Thymus (tissue), 11 donors: ENCODE measurements around the gene NFXL1. TPM values are rescaled to one million over a fixed set of nuclear protein-coding genes. Genes with fewer than 3 reads are reported as not detected.
"Not testable (repeated sequence)": the region's sequence is repeated elsewhere in the genome, so short reads cannot be mapped to it uniquely, and the experiment has no call there.

ENCODE experiments used
- DNase-seq, 9 donors: peaks; one replicate each; pipeline ENCODE4 v3.0.0-alpha.2; 2013; ENCODE audit warnings: low spot score in 9 of 9, low read depth in 6 of 9, missing footprints in 1 of 9
- H3K27ac ChIP-seq, 2 donors: one replicate each; pipeline ENCODE4 v1.5.1; 2013; ENCODE audit warnings: control low read depth in 1 of 2, low read depth in 1 of 2, low read length in 1 of 2, mild to moderate bottlenecking in 1 of 2, moderate library complexity in 1 of 2
- H3K27me3 ChIP-seq, 2 donors: one replicate each; pipeline ENCODE4 v1.5.1; 2013; ENCODE audit warnings: low read length in 1 of 2; ENCODE audit not compliant: control insufficient read depth in 2 of 2, insufficient read depth in 1 of 2
- H3K36me3 ChIP-seq, 2 donors: one replicate each; pipeline ENCODE4 v1.5.1; 2013; ENCODE audit warnings: low read length in 1 of 2, mild to moderate bottlenecking in 1 of 2, moderate library complexity in 1 of 2; ENCODE audit not compliant: control insufficient read depth in 2 of 2, insufficient read depth in 2 of 2
- H3K4me1 ChIP-seq, 2 donors: one replicate each; pipeline ENCODE4 v1.5.1; 2013; ENCODE audit warnings: low read length in 2 of 2; ENCODE audit not compliant: control insufficient read depth in 2 of 2, insufficient read depth in 2 of 2
- H3K4me3 ChIP-seq, 2 donors: one replicate each; pipeline ENCODE4 v1.5.1; 2013; ENCODE audit warnings: low read length in 2 of 2, control low read depth in 1 of 2, mild to moderate bottlenecking in 1 of 2
- H3K9me3 ChIP-seq, 2 donors: one replicate each; pipeline ENCODE4 v1.5.1; 2013; ENCODE audit warnings: low read length in 1 of 2, mild to moderate bottlenecking in 1 of 2; ENCODE audit not compliant: control insufficient read depth in 2 of 2, insufficient read depth in 1 of 2
- WGBS: extraction: QIAGEN DNeasy Blood & Tissue Kit; methylation state at CpG from one replicate; pipeline ENCODE4 v1.1.7; 2013; 5-methylcytosine and 5-hydroxymethylcytosine counted together
- polyA plus RNA-seq: library from polyadenylated mRNA; stranded (reverse); fragments of 200-250 nt; gene quantifications from one replicate; pipeline ENCODE4 v1.2.3, GENCODE V29; 2013
- total RNA-seq: library from RNA; stranded (reverse); fragments of 120-200 nt; gene quantifications from one replicate; pipeline ENCODE4 v1.2.4, GENCODE V29; 2013
- donor health status: healthy.

NFXL1 gene
- total and polyA plus RNA-seq, 2 donors = 5.9 to 8.7 TPM

GRCh38 chr4:47930971-47931804 lies 16.8 kb upstream of the NFXL1 start:
- no peak overlapping the region for H3K27ac ChIP-seq
- WGBS = 81% methylated on average over 2 of the region's 2 CpGs
- H3K4me3 ChIP-seq = no peak overlapping the region
- no peaks in the 10 kb centered on the region for H3K9me3 ChIP-seq
- H3K36me3 ChIP-seq = no peaks in the 10 kb centered on the region
- peak in 1 of 9 donors; percentile 13 for DNase-seq
- H3K27me3 ChIP-seq = no peaks in the 10 kb centered on the region
- H3K4me1 ChIP-seq = peaks cover 0 to 3% of the 10 kb centered on the region in 2 donors

GRCh38 chr4:47929682-47930201 lies 15.4 kb upstream of the NFXL1 start:
- no peaks in the 10 kb centered on the region for H3K27me3 ChIP-seq
- no peaks in the 10 kb centered on the region for H3K36me3 ChIP-seq
- no peak for DNase-seq
- WGBS = 70% methylated on average over 4 of the region's 4 CpGs
- H3K4me3 ChIP-seq = no peak overlapping the region
- H3K27ac ChIP-seq = no peak overlapping the region
- H3K4me1 ChIP-seq = peaks cover 0 to 3% of the 10 kb centered on the region in 2 donors
- no peaks in the 10 kb centered on the region for H3K9me3 ChIP-seq

- WGBS = 17% methylated on average over 15 of the region's 15 CpGs
- no peak overlapping the region for H3K4me3 ChIP-seq
- no peak overlapping the region for H3K27ac ChIP-seq
- no peaks in the 10 kb centered on the region for H3K36me3 ChIP-seq
- H3K27me3 ChIP-seq = no peaks in the 10 kb centered on the region
- H3K4me1 ChIP-seq = peaks cover 0 to 3% of the 10 kb centered on the region in 2 donors
- DNase-seq = peak in 6 of 9 donors; percentile 30 to 75 (median 48)
- H3K9me3 ChIP-seq = peaks cover 0 to 7% of the 10 kb centered on the region in 2 donors
Measured at GRCh38 chr4:47926667-47927258, 12.4 kb upstream of the NFXL1 start.

- H3K27ac ChIP-seq, H3K4me3 ChIP-seq, H3K36me3 ChIP-seq, DNase-seq, H3K9me3 ChIP-seq, H3K4me1 ChIP-seq, H3K27me3 ChIP-seq: not testable (repeated sequence)
- 17% methylated on average over 8 of the region's 8 CpGs for WGBS
Measured at GRCh38 chr4:47923261-47923608, 8.9 kb upstream of the NFXL1 start.

- not testable (repeated sequence) for H3K27ac ChIP-seq, H3K4me1 ChIP-seq, DNase-seq, H3K36me3 ChIP-seq, H3K4me3 ChIP-seq, H3K9me3 ChIP-seq, H3K27me3 ChIP-seq
- 81% methylated on average over 17 of the region's 17 CpGs for WGBS
Measured at GRCh38 chr4:47922436-47923260, 8.3 kb upstream of the NFXL1 start.

DNA sequence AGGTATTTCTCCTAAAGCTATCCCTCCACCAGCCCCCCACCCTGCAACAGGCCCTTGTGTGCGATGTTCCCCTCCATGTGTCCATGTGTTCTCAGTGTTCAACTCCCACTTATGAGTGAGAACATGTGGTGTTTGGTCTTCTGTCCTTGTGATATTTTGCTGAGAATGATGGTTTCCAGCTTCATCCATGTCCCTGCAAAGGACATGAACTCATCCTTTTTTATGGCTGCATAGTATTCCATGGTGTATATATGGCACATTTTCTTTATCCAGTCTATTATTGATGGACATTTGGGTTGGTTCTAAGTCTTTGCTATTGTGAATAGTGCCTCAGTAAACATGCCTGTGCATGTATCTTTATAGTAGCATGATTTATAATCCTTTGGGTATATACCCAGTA lies 2.8 kb upstream of the NFXL1 start:
- not testable (repeated sequence) for DNase-seq, H3K36me3 ChIP-seq, H3K9me3 ChIP-seq, H3K4me1 ChIP-seq, H3K27me3 ChIP-seq, H3K4me3 ChIP-seq, H3K27ac ChIP-seq
- WGBS = 100% methylated on average over 1 of the region's 1 CpG

- H3K27me3 ChIP-seq = no peaks in the 10 kb centered on the region
- H3K36me3 ChIP-seq = no peaks in the 10 kb centered on the region
- no peak for DNase-seq
- H3K27ac ChIP-seq = no peak overlapping the region
- no peaks in the 10 kb centered on the region for H3K9me3 ChIP-seq
- 36% methylated on average over 3 of the region's 3 CpGs for WGBS
- no peak overlapping the region for H3K4me3 ChIP-seq
- H3K4me1 ChIP-seq = peaks cover 7 to 8% of the 10 kb centered on the region in 2 donors
Measured at GRCh38 chr4:47915378-47915777, 995 bp upstream of the NFXL1 start.

GRCh38 chr4:47914926-47915237 lies 499 bp upstream of the NFXL1 start:
- no peaks in the 10 kb centered on the region for H3K27me3 ChIP-seq
- WGBS = 3% methylated on average over 6 of the region's 6 CpGs
- no peak for DNase-seq
- H3K4me1 ChIP-seq = peaks cover 7 to 8% of the 10 kb centered on the region in 2 donors
- H3K36me3 ChIP-seq = no peaks in the 10 kb centered on the region
- H3K27ac ChIP-seq = no peak overlapping the region
- peak overlapping the region; percentile 75 to 81 for H3K4me3 ChIP-seq
- no peaks in the 10 kb centered on the region for H3K9me3 ChIP-seq

GRCh38 chr4:47913861-47914219 lies 543 bp downstream of the NFXL1 start:
- WGBS = under 1% methylated on average over 29 of the region's 29 CpGs
- H3K9me3 ChIP-seq = no peaks in the 10 kb centered on the region
- no peak overlapping the region for H3K27ac ChIP-seq
- peak overlapping the region; percentile 75 to 81 for H3K4me3 ChIP-seq
- H3K27me3 ChIP-seq = no peaks in the 10 kb centered on the region
- no peaks in the 10 kb centered on the region for H3K36me3 ChIP-seq
- peaks cover 7 to 8% of the 10 kb centered on the region in 2 donors for H3K4me1 ChIP-seq
- DNase-seq = peak in 3 of 9 donors; percentile 30 to 47 (median 33)
